Left colon (tissue), 2 donors: Measurements from ENCODE around the gene PTPRG. TPM values are rescaled to one million over a fixed set of nuclear protein-coding genes. Genes with fewer than 3 reads are reported as not detected.
A peak's percentile ranks its signal among the peaks of the same experiment; 100 is the strongest.

Source experiments
- ATAC-seq: fragments of 200-7000 bp; cut with Tn5 transposase; one replicate; pipeline ENCODE4 v1.9.1; 2020; ENCODE audit warnings: mild to moderate bottlenecking, moderate library complexity
- DNase-seq, 2 donors: peaks; one replicate each; pipeline ENCODE4 v3.0.0-alpha.2; 2020
- intact Hi-C, 2 donors: fragments of 100-400 bp; cut with DNase I in 1 of 2; cut with micrococcal nuclease in 1 of 2; formaldehyde crosslinking; loops; one replicate each; pipeline versions ENCODE4 v1.11.2 to v1.14.0; 2022; cut with DNase I, micrococcal nuclease
- total RNA-seq, 2 donors: library from RNA; stranded (reverse); fragmentation: NEBNext Ultra II Directional; extraction: Animal tissue kit (Norgen Biotek cat#: 25700); gene quantifications; one replicate each; pipeline ENCODE4 v1.2.1, GENCODE V29; 2021
- donor health status: DM: no; HTN: no; CAD: no.
- donor health status: DM: yes; HTN: yes; CAD: no.

Gene PTPRG
- total RNA-seq, 2 donors from 2014 or later: 26.0 to 33.4 TPM

- DNase-seq (peak in 1 of 2 donors; percentile 52), ATAC-seq (peak; percentile 47)
- intact Hi-C loops: no loop called here
These were observed 104.6 kb downstream of the PTPRG start for GRCh38 chr3:61665987-61666386.

- ATAC-seq (no peak), DNase-seq (no peak)
- intact Hi-C loops: no loop called here
These were observed 105.4 kb downstream of the PTPRG start for GRCh38 chr3:61666615-61667330.

- DNase-seq: peak in 1 of 2 donors; percentile 39
- ATAC-seq: peak; percentile 66
- intact Hi-C loops: no loop called here
These were observed 106.0 kb downstream of the PTPRG start for GRCh38 chr3:61667383-61667782.

GRCh38 chr3:61667814-61668213 lies 106.4 kb downstream of the PTPRG start:
- intact Hi-C loops: no loop called here
- DNase-seq (no peak), ATAC-seq (peak; percentile 6)

- intact Hi-C loops: no loop called here
- DNase-seq (no peak), ATAC-seq (no peak)
These were observed 107.0 kb downstream of the PTPRG start for GRCh38 chr3:61668317-61668864.

- ATAC-seq (no peak), DNase-seq (no peak)
- intact Hi-C loops: no loop called here
These were observed 107.8 kb downstream of the PTPRG start for GRCh38 chr3:61669203-61669602.

- intact Hi-C loops: no loop called here
- DNase-seq (peak; percentile 22 to 49), ATAC-seq (peak; percentile 60)
These were observed 108.4 kb downstream of the PTPRG start for GRCh38 chr3:61669668-61670299.

- DNase-seq (no peak), ATAC-seq (no peak)
- intact Hi-C loops: no loop called here
These were observed 112.3 kb downstream of the PTPRG start for GRCh38 chr3:61673651-61674050.

- ATAC-seq (no peak), DNase-seq (no peak)
- intact Hi-C loops: no loop called here
These were observed 113.2 kb downstream of the PTPRG start for GRCh38 chr3:61674596-61674995.

GRCh38 chr3:61679026-61679425 lies 117.7 kb downstream of the PTPRG start:
- intact Hi-C loops: no loop called here
- no peak for ATAC-seq

GRCh38 chr3:61680617-61681016 lies 119.2 kb downstream of the PTPRG start:
- no peak for ATAC-seq
- DNase-seq: no peak
- intact Hi-C loops: no loop called here

More at GRCh38 chr3:61679026-61679425, 117.7 kb downstream of the PTPRG start:
- DNase-seq: no peak

GRCh38 chr3:61681636-61682035 lies 120.3 kb downstream of the PTPRG start:
- intact Hi-C loops: no loop called here
- ATAC-seq: no peak
- no peak for DNase-seq

GRCh38 chr3:61682671-61683548 lies 121.5 kb downstream of the PTPRG start:
- ATAC-seq (peak; percentile 54), DNase-seq (no peak)
- intact Hi-C loops: no loop called here

GRCh38 chr3:61683549-61684236 lies 122.3 kb downstream of the PTPRG start:
- DNase-seq: no peak
- intact Hi-C loops: no loop called here
- ATAC-seq: no peak

- no peak for DNase-seq
- intact Hi-C loops: no loop called here
- no peak for ATAC-seq
These were observed 123.0 kb downstream of the PTPRG start for GRCh38 chr3:61684386-61684785.

GRCh38 chr3:61685755-61686154 lies 124.4 kb downstream of the PTPRG start:
- ATAC-seq: peak; percentile 85
- DNase-seq: peak in 1 of 2 donors; percentile 37
- intact Hi-C loops: no loop called here

GRCh38 chr3:61686228-61686648 lies 124.9 kb downstream of the PTPRG start:
- DNase-seq (no peak), ATAC-seq (peak; percentile 10)
- intact Hi-C loops: no loop called here

- peak; percentile 85 for ATAC-seq
- no peak for DNase-seq
- intact Hi-C loops: no loop called here
These were observed 125.8 kb downstream of the PTPRG start for GRCh38 chr3:61687206-61687605.
